ENCODE measurements around the gene BANP.

DNA sequence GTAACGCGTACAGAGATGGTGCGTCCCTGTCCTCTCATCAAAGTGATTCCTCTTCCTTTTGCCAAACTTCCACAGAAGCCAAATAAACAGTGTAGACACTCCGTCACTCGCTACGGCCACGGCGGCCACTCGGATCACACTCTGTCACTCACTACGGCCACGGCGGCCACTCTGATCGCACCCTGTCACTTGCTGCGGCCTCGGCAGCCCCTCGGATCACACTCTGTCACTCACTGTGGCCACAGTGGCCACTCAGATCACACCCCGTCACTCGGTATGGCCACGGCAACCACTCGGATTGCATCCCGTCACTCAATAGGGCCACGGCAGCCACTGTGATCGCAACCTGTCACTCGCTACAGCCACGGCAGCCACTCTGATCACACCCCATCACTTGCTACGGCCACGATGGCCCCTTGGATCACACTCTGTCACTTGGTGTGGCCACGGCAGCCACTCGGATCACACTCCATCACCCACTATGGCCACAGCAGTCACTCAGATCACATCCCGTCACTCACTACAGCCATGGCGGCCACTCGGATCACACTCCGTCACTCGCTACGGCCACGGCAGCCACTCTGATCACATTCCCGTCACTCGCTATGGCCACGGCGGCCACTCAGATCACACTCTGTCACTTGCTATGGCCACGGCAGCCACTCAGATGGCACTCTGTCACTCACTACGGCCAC, 170.8 kb downstream of the BANP start:
- TF ChIP-seq, protein P1, sequence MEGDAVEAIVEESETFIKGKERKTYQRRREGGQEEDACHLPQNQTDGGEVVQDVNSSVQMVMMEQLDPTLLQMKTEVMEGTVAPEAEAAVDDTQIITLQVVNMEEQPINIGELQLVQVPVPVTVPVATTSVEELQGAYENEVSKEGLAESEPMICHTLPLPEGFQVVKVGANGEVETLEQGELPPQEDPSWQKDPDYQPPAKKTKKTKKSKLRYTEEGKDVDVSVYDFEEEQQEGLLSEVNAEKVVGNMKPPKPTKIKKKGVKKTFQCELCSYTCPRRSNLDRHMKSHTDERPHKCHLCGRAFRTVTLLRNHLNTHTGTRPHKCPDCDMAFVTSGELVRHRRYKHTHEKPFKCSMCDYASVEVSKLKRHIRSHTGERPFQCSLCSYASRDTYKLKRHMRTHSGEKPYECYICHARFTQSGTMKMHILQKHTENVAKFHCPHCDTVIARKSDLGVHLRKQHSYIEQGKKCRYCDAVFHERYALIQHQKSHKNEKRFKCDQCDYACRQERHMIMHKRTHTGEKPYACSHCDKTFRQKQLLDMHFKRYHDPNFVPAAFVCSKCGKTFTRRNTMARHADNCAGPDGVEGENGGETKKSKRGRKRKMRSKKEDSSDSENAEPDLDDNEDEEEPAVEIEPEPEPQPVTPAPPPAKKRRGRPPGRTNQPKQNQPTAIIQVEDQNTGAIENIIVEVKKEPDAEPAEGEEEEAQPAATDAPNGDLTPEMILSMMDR (IDR thresholded peaks at IDR 0.05), result no peak
- no peak for TF ChIP-seq POLR2A (IDR thresholded peaks at IDR 0.05)
